HG02938 (cell line): Measurements from ENCODE around the gene FAF1.
"Not testable (repeated sequence)": the region's sequence is repeated elsewhere in the genome, so short reads cannot be mapped to it uniquely, and the experiment has no call there.

Source experiments
- ATAC-seq: cut with Tn5 transposase; IDR thresholded peaks from one replicate; pipeline ENCODE4 v1.9.1; 2021; ENCODE audit warnings: mild to moderate bottlenecking, moderate library complexity; ENCODE audit not compliant: unreplicated experiment

Gene FAF1

GRCh38 chr1:50599546-50599945 is 360.5 kb downstream of the FAF1 start:
- ATAC-seq: no peak

- no peak for ATAC-seq
These were observed 364.2 kb downstream of the FAF1 start for GRCh38 chr1:50595874-50596273.

GRCh38 chr1:50593515-50593914 is 366.6 kb downstream of the FAF1 start:
- ATAC-seq: no peak

- no peak for ATAC-seq
These were observed 368.5 kb downstream of the FAF1 start for GRCh38 chr1:50591598-50591997.

- ATAC-seq: no peak
These were observed 377.7 kb downstream of the FAF1 start for GRCh38 chr1:50582346-50582745.

- ATAC-seq: no peak
These were observed 390.0 kb downstream of the FAF1 start for GRCh38 chr1:50570066-50570468.

- ATAC-seq: no peak
These were observed 391.3 kb downstream of the FAF1 start for GRCh38 chr1:50568782-50569181.

GRCh38 chr1:50566405-50566804 is 393.7 kb downstream of the FAF1 start:
- no peak for ATAC-seq

- no peak for ATAC-seq
These were observed 395.6 kb downstream of the FAF1 start for GRCh38 chr1:50564417-50564816.

- ATAC-seq: no peak
These were observed 398.0 kb downstream of the FAF1 start for GRCh38 chr1:50562106-50562505.

- no peak for ATAC-seq
These were observed 400.6 kb downstream of the FAF1 start for GRCh38 chr1:50559421-50559820.

- no peak for ATAC-seq
These were observed 406.1 kb downstream of the FAF1 start for GRCh38 chr1:50553921-50554320.

- no peak for ATAC-seq
These were observed 411.8 kb downstream of the FAF1 start for GRCh38 chr1:50548243-50548642.

- no peak for ATAC-seq
These were observed 417.7 kb downstream of the FAF1 start for GRCh38 chr1:50542362-50542761.

- no peak for ATAC-seq
These were observed 421.6 kb downstream of the FAF1 start for GRCh38 chr1:50538476-50538875.

GRCh38 chr1:50531601-50532000 is 428.5 kb downstream of the FAF1 start:
- no peak for ATAC-seq

- ATAC-seq: no peak
These were observed 429.0 kb downstream of the FAF1 start for GRCh38 chr1:50531027-50531426.

GRCh38 chr1:50529510-50529909 is 430.6 kb downstream of the FAF1 start:
- no peak for ATAC-seq

- ATAC-seq: not testable (repeated sequence)
These were observed 432.1 kb downstream of the FAF1 start for GRCh38 chr1:50527987-50528320.

- ATAC-seq: no peak
These were observed 432.6 kb downstream of the FAF1 start for GRCh38 chr1:50527249-50527986.

- ATAC-seq: no peak
These were observed 433.6 kb downstream of the FAF1 start for GRCh38 chr1:50526431-50526830.

- no peak for ATAC-seq
These were observed 436.5 kb downstream of the FAF1 start for GRCh38 chr1:50523548-50523947.

- ATAC-seq: no peak
These were observed 437.2 kb downstream of the FAF1 start for GRCh38 chr1:50522691-50523342.
